Liver (tissue), 3 donors: ENCODE measurements around the gene CEP97.

Experiments used
- ATF3 ChIP-seq: IDR thresholded peaks from 2 replicates; pipeline ENCODE4 v1.6.1; 2016; ENCODE audit warnings: antibody characterized with exemption
- EGR1 ChIP-seq, 2 donors: IDR thresholded peaks; 2 replicates each; pipeline ENCODE4 v1.6.1; 2016 to 2018; ENCODE audit warnings: antibody characterized with exemption in 2 of 2, low read depth in 2 of 2
- FOXA1 ChIP-seq: IDR thresholded peaks from 2 replicates; pipeline ENCODE4 v1.6.1; 2016; ENCODE audit warnings: antibody characterized with exemption
- FOXA2 ChIP-seq: IDR thresholded peaks from 2 replicates; pipeline ENCODE4 v1.6.1; 2016; ENCODE audit warnings: antibody characterized with exemption
- RAD21 ChIP-seq, 2 donors: IDR thresholded peaks; 2 replicates each; pipeline ENCODE4 v1.6.1; 2016; ENCODE audit warnings: antibody characterized with exemption in 2 of 2, mild to moderate bottlenecking in 2 of 2
- RXRA ChIP-seq, 2 donors: IDR thresholded peaks; 2 replicates each; pipeline ENCODE4 v1.6.1; 2017 to 2018; ENCODE audit warnings: antibody characterized with exemption in 2 of 2, mild to moderate bottlenecking in 1 of 2
- TAF1 ChIP-seq: conservative IDR thresholded peaks from 2 replicates; pipeline ENCODE4 v1.6.1; 2016; ENCODE audit warnings: antibody characterized with exemption, mild to moderate bottlenecking
- ZBTB33 ChIP-seq: IDR thresholded peaks from 2 replicates; pipeline ENCODE4 v1.6.1; 2016; ENCODE audit warnings: antibody characterized with exemption
- TF ChIP-seq, protein P1 (sequence below): fragments of 150-350 bp; IDR thresholded peaks from 2 replicates; pipeline ENCODE4 v1.5.1; 2017; ENCODE audit warnings: improper control_type of control experiment, low read depth, low read length; ENCODE audit not compliant: missing input control
- TF ChIP-seq, protein P2 (sequence below): IDR thresholded peaks from 2 replicates; pipeline ENCODE4 v1.6.1; 2016; ENCODE audit warnings: antibody characterized with exemption, mild to moderate bottlenecking
- TF ChIP-seq, protein P3 (sequence below): IDR thresholded peaks from 2 replicates; pipeline ENCODE4 v1.6.1; 2016; ENCODE audit warnings: antibody characterized with exemption
- donor health status: healthy.
- donor health status: healthy.

DNA sequence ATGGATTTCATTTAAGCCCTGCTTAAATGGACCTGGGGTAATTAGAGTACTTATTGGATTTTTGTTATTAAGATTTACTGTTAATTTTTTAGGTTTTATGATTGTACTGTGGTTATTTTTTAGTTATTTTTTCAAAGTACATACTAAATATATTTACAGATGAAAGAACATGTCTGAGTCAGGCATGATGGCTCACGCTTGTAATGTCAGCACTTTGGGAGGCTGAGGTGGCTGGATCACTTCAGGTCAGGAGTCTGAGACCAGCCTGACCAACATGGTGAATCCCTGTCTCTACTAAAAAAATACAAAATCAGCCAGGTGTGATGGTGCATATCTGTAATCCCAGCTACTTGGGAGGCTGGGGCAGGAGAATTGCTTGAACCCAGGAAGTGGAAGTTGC is 21.7 kb upstream of the CEP97 start:
- TF ChIP-seq, protein P1, sequence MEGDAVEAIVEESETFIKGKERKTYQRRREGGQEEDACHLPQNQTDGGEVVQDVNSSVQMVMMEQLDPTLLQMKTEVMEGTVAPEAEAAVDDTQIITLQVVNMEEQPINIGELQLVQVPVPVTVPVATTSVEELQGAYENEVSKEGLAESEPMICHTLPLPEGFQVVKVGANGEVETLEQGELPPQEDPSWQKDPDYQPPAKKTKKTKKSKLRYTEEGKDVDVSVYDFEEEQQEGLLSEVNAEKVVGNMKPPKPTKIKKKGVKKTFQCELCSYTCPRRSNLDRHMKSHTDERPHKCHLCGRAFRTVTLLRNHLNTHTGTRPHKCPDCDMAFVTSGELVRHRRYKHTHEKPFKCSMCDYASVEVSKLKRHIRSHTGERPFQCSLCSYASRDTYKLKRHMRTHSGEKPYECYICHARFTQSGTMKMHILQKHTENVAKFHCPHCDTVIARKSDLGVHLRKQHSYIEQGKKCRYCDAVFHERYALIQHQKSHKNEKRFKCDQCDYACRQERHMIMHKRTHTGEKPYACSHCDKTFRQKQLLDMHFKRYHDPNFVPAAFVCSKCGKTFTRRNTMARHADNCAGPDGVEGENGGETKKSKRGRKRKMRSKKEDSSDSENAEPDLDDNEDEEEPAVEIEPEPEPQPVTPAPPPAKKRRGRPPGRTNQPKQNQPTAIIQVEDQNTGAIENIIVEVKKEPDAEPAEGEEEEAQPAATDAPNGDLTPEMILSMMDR = no peak
- TF ChIP-seq, protein P2, sequence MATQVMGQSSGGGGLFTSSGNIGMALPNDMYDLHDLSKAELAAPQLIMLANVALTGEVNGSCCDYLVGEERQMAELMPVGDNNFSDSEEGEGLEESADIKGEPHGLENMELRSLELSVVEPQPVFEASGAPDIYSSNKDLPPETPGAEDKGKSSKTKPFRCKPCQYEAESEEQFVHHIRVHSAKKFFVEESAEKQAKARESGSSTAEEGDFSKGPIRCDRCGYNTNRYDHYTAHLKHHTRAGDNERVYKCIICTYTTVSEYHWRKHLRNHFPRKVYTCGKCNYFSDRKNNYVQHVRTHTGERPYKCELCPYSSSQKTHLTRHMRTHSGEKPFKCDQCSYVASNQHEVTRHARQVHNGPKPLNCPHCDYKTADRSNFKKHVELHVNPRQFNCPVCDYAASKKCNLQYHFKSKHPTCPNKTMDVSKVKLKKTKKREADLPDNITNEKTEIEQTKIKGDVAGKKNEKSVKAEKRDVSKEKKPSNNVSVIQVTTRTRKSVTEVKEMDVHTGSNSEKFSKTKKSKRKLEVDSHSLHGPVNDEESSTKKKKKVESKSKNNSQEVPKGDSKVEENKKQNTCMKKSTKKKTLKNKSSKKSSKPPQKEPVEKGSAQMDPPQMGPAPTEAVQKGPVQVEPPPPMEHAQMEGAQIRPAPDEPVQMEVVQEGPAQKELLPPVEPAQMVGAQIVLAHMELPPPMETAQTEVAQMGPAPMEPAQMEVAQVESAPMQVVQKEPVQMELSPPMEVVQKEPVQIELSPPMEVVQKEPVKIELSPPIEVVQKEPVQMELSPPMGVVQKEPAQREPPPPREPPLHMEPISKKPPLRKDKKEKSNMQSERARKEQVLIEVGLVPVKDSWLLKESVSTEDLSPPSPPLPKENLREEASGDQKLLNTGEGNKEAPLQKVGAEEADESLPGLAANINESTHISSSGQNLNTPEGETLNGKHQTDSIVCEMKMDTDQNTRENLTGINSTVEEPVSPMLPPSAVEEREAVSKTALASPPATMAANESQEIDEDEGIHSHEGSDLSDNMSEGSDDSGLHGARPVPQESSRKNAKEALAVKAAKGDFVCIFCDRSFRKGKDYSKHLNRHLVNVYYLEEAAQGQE = no peak
- no peak for TF ChIP-seq ZBTB33
- TF ChIP-seq TAF1 = no peak
- TF ChIP-seq FOXA1 = no peak
- TF ChIP-seq, protein P3, sequence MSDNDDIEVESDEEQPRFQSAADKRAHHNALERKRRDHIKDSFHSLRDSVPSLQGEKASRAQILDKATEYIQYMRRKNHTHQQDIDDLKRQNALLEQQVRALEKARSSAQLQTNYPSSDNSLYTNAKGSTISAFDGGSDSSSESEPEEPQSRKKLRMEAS = no peak
- no peak for TF ChIP-seq EGR1 (IDR thresholded peaks at IDR 0.05; ENCODE audit: low read depth in 2 of 2)
- no peak for TF ChIP-seq ATF3
- no peak for TF ChIP-seq RXRA (IDR thresholded peaks at IDR 0.05)
- no peak for TF ChIP-seq RAD21 (IDR thresholded peaks at IDR 0.05)
- TF ChIP-seq FOXA2 = no peak
